Activated CD4-positive, alpha-beta T cell treated with anti-CD3 and anti-CD28 coated beads, Interleukin-2, Interleukin-6, amounts not matched to agents 100 ng/mL and 50 ng/mL, durations not matched to agents 16 hours and 8 hours (primary cell): ENCODE measurements around the gene EGLN2.
"Not testable (repeated sequence)": the region's sequence is repeated elsewhere in the genome, so short reads cannot be mapped to it uniquely, and the experiment has no call there.

ENCODE experiments used
- DNase-seq: peaks from one replicate; pipeline ENCODE4 v3.0.0-alpha.2; 2020

EGLN2 gene

DNA sequence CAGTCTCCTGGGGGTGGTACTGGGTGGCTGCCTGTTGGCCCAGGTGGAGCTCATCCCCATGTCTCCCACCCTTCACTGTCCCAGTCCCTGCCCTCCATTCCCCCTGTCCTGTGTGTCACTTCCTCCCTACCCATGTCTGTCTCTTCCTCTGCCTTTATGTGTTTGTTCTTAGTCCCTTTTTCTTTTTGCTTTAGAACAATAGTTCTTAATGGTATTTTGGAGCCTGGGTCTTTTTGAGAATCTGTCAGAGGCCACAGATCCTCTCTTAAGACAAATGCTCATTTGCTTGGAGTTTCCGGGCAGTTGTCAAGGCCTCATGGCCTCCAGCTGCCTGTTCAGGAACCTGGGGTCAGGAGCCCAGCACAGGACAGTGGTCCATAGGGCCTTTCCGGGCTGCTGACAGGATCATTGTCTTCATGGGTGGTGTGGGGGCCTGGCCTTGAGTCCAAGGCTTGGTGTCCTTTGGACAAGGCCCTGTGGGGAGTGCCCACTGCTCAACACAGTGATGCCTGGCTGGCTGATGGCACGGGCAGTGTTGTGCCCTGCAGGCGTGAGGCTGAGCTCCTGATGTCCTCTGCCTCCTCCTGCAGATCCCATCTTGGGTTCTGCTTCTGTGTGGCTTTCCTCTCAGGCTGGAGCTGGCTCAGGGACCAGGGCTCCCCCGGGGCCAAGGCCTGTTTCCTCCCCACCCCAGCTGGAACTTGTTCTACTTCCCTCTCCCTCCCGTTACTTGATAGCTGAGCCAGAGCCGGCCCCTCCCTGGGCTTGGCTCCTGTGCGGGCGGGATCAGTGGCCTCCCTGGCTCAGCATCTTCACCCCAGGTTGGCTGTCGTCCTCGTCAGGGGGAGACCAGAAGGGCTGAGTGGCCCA is 3.5 kb downstream of the EGLN2 start:
- DNase-seq: no peak

DNA sequence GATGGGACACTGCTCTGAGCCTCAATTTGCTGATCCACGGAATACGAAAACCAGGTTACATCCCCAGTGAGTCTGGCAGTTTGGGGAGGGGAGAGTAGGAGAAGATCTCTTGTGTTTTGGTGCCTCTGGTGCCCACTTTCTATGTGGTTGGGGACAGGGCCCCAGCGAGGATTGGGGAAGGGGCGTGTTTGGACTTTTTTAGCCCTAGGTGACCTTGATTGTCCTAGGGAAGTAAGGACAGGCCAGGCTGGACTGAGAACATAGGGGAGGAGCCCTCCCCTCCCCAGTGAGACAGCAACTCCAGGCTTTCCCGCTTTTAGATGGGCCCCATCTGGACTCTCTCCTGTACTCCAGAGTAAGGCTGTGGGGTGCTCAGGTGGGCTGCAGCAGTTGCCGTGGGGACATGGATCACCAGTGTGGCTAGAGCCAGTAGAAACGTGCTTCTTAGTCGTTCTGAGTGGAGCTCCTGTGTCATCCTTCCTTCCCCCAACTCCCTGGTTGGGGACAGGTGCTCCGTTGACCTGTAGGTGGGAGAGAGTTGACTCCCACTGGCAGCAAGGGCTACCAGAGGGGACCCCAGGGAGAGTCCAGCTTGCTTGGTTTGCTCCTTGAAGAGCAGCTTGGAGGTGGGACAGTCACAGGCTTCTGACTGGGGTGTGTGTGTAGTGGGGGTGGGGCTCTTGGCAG is 4.3 kb downstream of the EGLN2 start:
- DNase-seq: no peak

DNA sequence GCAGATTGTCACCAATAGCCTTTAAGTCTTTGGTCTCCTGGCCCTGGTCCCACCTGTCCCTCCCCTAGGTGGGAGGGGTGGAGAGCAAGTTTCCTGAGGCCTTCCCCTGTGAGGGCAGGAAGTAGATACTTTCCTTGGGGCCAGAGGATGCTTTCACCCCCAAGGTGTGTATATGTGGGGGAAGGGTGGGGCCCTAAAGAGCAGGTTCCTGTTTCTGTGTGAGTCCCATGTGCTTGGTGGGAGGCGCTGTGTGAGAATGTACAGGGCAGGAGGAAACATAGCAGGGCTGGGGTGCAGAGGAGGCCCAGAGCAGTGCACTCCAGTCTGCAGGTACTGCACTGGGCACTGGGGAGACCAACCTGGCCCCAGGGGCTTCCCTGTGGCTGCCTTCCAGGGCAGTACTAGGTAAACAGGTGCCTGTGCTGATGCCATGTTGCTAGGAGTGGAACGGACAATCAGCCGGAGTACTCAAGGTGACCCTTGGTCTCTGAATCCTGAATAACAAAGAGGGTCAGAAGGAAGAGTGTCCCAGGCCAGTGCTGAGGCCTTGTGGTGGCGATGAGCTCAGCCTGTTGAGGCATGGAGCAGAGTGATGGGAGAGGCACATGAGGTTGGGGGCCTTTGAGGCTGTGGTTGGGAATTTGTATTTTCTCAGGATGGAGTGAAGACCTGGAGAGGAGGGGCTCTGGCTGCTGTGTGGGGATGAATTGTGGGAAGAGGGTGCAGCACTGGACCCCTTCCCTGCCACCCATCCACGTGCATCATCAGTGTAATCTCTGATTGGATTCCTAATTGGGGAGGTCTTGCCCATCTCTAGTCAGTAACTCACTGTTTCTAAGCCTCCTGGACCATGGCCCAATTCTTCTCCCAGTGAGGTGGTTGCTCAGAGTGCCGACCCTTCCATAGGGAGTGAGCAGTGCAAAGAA is 5.1 kb downstream of the EGLN2 start:
- peak; percentile 64 for DNase-seq

DNA sequence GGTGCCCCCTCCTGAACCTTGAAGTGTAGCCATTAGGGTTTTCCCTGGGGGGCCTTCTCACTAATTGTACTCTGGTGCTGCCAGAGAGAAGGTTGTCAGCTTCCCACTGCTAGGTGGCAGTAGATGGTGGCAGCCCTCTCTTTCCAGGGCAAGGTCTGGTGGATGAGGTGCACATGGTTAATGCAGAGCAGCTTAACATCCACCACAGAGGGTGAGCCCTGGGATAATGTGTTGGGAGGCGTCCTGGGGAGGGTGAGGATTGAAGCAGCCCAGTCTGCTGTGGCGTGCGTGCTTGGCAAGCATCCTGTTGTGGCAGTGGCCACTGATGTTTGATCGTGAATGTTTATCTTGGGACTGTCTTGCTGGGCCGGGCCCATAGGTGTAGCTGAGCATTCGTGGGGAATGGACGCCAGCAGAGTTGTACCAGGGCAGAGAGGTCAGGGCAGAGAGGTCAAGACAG is 5.8 kb downstream of the EGLN2 start:
- DNase-seq: no peak

DNA sequence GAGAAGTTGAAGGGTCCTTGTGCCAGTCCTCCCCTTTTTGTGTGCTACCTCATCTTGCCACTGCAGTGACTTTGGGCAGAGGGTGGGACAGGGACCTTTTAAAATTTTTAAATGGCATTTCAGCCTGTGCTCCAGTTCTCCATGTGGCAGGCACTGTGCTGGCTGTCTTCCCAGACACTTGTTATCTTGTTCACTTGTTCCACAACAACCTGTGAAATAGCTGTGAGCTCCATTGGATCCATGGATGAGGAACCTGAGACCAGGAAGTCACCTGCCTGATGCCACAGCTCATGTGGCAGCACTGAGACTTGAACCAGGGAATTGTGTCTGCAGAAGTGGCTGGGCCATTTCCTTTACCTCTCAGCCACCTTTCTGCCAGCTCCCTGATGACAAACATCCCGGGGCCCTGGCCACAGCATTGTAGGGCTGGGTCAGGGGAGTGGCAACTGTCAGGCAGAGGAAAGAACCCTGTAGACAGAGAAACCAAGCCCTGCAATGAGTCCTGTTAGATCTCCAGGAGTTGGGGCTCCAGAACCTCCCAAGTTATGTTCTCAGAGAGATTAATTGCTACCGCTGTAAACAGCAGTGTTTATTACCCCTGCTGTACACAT is 6.4 kb downstream of the EGLN2 start:
- no peak for DNase-seq

DNA sequence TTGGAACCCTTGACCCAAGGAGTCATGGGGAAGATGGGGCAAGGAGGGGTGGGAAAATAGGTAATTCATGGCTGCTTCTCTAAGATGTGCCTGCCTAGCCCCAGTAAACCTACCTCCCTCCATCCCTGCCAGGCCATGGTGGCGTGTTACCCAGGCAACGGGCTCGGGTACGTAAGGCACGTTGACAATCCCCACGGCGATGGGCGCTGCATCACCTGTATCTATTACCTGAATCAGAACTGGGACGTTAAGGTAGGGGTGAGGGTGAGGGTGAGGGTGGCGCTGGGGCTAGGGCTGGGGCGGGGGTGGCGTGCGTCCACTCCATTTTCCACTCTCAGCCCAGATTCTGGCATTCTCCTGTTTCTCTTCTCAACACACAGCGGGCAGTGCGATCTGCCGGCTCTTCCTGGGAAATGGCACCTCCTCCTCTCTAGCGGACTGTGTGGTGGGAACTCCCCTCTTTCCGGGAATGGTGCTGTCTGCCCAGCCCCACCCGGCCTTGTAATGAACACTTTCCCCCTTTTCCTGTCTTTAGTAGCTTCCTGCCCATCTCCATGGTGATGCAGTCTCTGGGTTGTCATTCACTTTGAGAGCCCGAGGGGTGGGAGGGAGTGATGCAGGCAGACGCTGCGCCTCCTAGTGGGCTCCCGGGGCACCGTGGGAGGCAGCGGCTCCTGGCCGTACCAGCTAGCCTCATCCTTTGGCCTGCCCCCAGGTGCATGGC is 7.6 kb downstream of the EGLN2 start:
- peak; percentile 89 for DNase-seq

DNA sequence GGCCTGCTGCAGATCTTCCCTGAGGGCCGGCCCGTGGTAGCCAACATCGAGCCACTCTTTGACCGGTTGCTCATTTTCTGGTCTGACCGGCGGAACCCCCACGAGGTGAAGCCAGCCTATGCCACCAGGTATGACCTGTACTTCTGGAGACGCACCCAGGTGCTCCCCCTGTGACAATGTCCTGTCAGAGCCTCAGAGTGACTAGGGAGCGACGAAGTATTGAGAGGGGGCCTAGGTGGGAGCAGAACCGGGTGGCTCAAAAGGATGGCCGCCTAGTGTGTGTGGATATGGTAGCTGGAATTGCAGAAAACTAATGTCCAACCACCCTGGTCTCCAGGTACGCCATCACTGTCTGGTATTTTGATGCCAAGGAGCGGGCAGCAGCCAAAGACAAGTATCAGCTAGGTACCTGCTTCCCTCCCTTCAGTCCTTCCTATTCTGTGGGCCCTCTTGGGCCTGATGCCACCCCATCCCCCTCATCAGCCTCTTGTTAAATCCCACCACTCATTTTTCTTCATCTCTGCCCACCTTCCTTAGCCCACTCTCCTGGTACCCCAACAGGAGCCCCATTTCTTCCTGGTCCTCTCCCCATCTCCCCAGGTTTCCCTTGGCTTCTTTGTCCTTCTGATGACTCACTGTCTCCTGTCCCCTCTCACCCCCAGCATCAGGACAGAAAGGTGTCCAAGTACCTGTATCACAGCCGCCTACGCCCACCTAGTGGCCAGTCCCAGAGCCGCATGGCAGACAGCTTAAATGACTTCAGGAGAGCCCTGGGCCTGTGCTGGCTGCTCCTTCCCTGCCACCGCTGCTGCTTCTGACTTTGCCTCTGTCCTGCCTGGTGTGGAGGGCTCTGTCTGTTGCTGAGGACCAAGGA is 8.4 kb downstream of the EGLN2 start:
- DNase-seq: no peak

DNA sequence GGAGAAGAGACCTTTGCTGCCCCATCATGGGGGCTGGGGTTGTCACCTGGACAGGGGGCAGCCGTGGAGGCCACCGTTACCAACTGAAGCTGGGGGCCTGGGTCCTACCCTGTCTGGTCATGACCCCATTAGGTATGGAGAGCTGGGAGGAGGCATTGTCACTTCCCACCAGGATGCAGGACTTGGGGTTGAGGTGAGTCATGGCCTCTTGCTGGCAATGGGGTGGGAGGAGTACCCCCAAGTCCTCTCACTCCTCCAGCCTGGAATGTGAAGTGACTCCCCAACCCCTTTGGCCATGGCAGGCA is 9.0 kb downstream of the EGLN2 start:
- DNase-seq: no peak

DNA sequence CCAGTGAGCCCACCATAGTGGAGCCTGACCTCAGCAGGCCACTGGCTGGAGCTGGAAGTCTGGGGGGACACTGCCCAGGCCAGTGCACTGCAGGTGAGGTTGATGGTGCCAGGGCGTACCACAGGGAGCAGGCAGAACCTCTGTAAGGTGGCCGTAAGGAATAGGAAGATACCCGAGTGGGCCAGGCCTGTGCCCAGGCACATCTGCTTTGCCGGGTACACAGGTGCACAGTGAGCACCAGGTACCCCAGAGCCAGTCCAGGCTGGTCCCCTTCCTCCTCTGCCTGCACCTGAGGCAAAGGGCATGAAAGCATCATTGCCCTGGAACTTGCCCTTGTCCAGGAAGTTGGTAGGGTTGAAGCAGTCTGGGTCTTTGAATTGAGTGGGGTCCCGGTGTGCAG is 9.5 kb downstream of the EGLN2 start:
- no peak for DNase-seq

DNA sequence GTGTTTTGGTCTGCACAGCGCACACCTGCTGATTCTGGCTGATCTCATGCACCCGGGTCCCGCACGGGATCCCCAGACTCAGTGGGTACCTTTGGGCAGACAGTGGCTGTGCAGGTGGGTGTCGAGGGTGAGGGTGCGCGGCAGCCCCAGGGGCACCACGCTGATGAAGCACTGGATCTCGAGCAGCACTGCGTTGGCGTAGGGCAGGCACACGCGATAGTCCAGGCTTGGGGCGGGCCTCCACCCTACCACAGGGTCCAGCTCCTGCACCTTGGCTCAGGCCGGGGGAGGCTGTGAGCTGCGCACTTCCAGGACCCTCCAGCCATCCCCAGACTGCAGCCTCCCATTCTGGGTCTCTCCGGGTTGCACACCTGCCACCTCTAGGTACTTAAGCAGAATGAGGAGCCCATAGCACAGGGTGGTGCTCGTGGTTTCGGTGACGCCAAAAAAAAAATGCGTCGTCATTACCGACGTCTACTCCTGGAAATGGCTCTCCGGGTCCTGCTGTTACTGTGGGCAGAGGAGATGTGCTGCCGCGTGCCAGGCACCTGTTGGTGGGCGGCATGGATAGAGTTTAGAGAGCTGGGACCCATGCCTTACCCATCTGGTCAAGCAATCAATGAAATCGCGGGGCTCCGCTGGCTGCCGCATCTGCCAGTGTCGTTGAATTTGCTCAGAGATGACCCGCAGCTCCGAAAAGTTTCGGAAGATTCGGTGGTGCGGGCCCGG is 10.5 kb downstream of the EGLN2 start:
- no peak for DNase-seq

DNA sequence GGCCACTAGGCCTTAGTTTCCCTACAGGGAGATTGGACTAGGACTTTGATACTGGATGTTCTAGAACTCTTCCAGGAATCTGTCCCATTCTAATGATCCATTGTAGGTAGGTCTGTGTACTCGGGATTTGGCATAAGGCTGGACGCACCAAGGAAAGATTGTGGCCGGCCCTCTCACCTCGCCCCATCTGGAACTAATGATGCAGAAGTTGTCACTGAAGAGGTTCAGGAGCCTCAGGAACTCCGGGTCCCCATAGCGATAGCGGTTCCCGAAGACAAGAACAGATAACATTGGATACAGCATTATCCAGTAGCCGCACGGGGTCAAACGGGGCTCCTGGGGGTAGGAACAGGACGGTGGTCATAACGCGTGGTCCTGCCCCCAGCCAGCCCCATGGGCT is 11.2 kb downstream of the EGLN2 start:
- no peak for DNase-seq

DNA sequence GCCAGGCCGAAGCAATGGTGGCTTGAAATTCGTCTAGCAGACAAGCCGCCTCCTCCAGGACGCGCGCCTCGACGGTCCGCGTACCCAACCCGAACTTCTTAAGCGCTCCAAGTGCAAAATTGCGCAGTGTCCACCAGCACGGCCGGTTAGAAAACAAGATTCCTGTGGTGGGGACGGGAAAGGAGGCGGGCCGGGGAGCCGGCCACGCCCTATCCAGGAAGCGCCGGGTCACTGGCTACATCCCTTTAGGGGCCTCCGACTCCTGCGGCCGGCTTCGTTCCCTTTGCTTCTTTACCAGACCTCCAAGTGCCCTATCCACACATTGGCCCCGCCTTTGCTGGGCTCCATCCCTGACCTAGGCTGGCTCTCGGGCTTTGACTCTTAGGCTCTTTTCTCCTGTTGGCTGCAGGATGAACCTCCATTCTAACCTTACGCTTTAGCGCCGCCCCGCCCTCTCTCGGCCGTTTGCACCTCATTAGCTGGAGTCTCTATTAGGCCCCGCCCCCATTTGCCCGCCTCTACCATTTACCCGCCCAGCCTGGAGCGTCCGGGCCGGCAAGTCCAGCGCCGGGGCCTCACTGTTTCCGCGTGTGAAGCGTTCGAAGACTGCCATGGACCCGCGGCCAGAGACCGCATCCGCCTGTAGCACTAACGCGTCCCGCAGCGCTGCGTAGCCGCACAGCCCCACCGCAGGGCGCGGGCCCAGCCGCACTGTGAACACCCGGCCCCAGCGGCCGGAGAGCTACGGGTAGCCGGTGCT is 11.8 kb downstream of the EGLN2 start:
- peak; percentile 67 for DNase-seq

DNA sequence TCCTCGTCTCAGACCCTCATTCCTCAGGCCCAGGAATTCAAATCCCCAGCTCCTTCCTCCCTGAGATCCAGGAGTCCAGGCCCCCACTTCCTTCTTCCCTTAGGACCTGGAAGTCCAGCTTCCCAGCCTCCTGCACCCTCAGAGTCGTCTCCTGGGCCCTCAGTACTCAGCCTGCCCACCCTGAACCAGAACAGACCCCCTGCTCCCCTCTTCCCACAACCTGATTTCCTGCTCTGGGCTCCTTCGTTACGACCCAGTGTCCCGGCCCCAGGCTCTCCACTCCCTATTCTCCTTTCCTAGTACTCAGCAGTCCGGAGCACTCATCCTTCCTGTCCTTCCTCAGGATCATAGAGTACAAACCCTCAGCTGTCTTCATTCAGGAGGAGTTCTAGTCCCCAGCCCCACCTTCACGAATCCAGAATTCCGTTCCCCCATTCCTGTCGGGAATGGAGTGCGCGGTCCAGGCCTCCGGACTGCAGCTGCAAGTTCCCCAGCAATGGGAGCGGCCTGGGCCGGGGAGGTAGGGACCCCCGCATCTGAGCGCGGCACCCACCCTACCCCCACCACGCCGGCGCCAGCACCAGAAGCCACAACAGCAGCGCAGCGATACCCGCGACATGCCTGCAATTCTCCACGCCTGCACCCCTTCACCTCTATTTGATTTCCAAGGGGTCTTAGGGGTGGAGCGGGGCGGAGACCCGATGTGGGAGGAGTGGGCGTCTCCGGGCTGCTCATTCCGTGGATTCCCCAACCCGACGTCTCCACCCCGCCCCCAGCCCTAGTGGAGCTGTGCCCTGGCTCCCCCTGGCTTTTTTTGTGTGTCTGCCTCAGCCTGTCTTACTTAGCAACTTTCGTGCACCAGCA is 12.7 kb downstream of the EGLN2 start:
- no peak for DNase-seq

DNA sequence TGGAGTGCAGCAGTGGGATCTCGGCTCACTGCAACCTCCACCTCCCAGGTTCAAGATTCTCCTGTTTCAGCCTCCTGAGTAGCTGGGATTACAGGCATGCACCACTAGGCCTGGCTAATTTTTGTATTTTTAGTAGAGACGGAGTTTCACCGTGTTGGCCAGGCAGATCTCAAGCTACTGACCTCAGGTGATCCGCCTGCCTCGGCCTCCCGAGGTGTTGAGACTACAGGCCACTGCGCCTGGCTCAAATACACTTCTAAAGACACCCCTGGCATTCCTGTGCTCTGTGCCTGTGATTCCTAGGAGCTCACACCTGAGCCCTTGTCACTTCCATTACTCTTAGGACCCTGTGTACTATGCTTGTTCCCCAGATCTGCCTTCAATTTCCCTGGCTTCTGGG is 13.6 kb downstream of the EGLN2 start:
- DNase-seq: not testable (repeated sequence)

DNA sequence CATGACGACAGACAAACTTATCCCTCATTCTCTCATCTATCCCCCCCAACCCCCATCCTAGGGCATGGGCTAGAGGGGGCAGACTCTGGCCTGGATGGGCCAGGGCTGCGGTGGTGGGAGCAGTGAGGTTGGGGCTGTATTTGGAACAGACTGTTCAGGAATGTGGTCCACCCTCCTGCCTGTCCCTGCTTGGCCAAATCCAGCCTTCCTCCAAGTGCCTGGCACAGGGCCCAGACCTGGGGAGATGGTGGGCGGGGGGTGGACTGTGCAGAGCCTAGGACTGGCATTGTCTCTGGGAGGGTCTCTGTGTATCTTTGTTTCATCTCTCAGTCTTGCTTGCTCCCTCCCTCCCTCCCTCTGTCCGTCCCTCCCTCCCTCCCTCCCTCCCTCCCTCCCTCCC is 14.2 kb downstream of the EGLN2 start:
- no peak for DNase-seq

DNA sequence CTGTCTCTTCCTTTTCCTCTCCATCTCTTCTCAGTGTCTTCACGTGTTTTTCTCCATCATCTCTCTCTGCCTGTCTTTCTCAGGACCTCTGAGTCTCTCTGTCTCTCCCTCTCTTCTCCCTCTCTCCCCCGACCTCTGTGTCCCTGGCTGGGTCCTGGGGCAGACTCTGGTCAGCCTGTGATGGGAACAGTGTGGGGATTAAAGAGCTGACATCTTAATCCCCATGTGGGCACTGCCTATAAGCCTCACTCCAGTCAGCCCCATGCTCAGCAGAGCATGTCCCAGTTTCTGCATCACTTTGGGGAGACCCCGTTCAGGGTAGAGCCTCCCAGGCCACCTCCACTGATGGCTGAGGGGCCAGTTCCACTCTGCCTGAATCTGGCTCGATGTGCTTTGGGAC is 16.2 kb downstream of the EGLN2 start:
- DNase-seq: no peak

DNA sequence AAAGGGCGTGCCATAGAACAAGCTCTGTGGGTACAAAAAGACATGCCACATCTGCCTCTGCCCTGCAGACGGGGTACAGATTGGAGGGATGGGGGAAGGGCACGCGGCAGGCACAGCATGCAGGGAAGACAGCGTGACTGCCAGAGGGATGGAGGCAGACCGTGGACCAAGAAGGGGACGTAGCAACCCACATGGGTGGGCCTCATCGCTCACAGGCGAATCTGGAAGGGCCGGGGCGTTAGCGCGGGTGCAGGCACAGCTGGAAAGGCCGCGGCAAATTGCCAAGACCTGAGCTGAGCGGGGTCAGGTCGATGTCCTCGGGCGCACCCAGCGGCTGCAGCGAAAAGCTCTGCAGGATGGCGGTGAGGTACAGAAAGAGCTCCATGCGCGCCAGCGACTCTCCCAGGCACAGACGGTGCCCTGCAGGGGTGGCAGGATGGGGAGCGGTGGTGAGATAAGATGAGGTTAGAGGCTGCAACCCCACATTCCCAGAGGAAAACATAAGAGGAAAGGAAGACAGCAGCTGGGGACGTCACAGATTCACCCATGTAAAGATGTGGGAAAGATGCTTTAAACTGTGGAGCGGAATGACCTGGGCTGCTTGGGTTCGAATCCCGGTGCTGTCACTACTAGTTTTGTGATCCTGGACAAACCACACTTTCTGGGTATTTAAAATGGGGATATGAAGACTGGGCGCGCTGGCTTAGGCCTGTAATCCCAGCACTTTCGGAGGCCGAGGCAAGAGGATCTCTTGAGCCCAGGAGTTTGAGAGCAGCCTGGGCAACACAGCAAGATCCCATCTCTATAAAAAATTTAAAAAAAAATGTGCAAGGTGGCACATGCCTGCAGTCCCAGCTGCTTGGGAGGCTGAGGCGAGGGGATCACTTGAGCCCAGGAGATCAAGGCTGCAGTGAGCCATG is 19.7 kb downstream of the EGLN2 start:
- peak; percentile 72 for DNase-seq
